ENCODE data around the gene ZBTB20.

Gene ZBTB20

GRCh38 chr3:114418724-114419543 lies 728.2 kb downstream of the ZBTB20 start:
- peak; percentile 78 for DNase-seq (ENCODE audit: low read depth, low spot score)
- POLR2A ChIA-PET, result interaction anchor here (0.8 kb wide), 1 partner anchor 340 kb away, joined by 3 read pairs; no protein-coding TSS in a partner anchor
- no peak overlapping the region for H3K4me3 ChIP-seq (ENCODE audit: low read depth, low read length)
- CTCF ChIA-PET, result interaction anchor here (0.6 to 11.4 kb wide), 28 partner anchors 11 to 710 kb away, joined by 3 to 121 read pairs (median 5); no protein-coding TSS in a partner anchor
- peak; percentile 61 for TF ChIP-seq CTCF (IDR thresholded peaks at IDR 0.05; ENCODE audit: insufficient read depth, low read length, missing control alignments)

GRCh38 chr3:114418107-114418506 lies 729.0 kb downstream of the ZBTB20 start:
- POLR2A ChIA-PET, result interaction anchor here (0.8 kb wide), 1 partner anchor 341 kb away, joined by 3 read pairs; no protein-coding TSS in a partner anchor
- no peak for TF ChIP-seq CTCF (IDR thresholded peaks at IDR 0.05; ENCODE audit: insufficient read depth, low read length, missing control alignments)
- CTCF ChIA-PET, result interaction anchor here (0.8 to 11.4 kb wide), 26 partner anchors 10 to 711 kb away, joined by 3 to 121 read pairs (median 5); no protein-coding TSS in a partner anchor
- no peak for DNase-seq (ENCODE audit: low read depth, low spot score)
- no peak overlapping the region for H3K4me3 ChIP-seq (ENCODE audit: low read depth, low read length)

GRCh38 chr3:114417675-114418074 lies 729.4 kb downstream of the ZBTB20 start:
- ChIA-PET POLR2A (no interaction called here), CTCF (interaction anchor here (1.0 to 11.4 kb wide), 13 partner anchors 10 to 127 kb away, joined by 3 to 121 read pairs (median 5); no protein-coding TSS in a partner anchor)
- TF ChIP-seq CTCF (IDR thresholded peaks at IDR 0.05; ENCODE audit: insufficient read depth, low read length, missing control alignments), result no peak
- H3K4me3 ChIP-seq (ENCODE audit: low read depth, low read length), result no peak overlapping the region
- DNase-seq (ENCODE audit: low read depth, low spot score), result no peak

- ChIA-PET POLR2A (no interaction called here), CTCF (interaction anchor here (1.4 to 11.4 kb wide), 5 partner anchors 10 to 55 kb away, joined by 3 to 121 read pairs (median 24); no protein-coding TSS in a partner anchor)
- TF ChIP-seq CTCF (IDR thresholded peaks at IDR 0.05; ENCODE audit: insufficient read depth, low read length, missing control alignments), result no peak
- no peak overlapping the region for H3K4me3 ChIP-seq (ENCODE audit: low read depth, low read length)
- DNase-seq (ENCODE audit: low read depth, low spot score), result no peak
These were observed 729.8 kb downstream of the ZBTB20 start for GRCh38 chr3:114417265-114417664.

- TF ChIP-seq CTCF (IDR thresholded peaks at IDR 0.05; ENCODE audit: insufficient read depth, low read length, missing control alignments), result no peak
- POLR2A ChIA-PET, result no interaction called here
- DNase-seq (ENCODE audit: low read depth, low spot score), result no peak
- H3K4me3 ChIP-seq (ENCODE audit: low read depth, low read length), result no peak overlapping the region
- CTCF ChIA-PET, result interaction anchor here (3.7 to 11.4 kb wide), 2 partner anchors 11 to 29 kb away, joined by 18 to 121 read pairs; no protein-coding TSS in a partner anchor
These were observed 735.0 kb downstream of the ZBTB20 start for GRCh38 chr3:114411811-114412803.

All from AG04449 (cell line).